IMR-90 (cell line): ENCODE data around the gene SRGAP3.

ENCODE experiments used
- CEBPB ChIP-seq: IDR thresholded peaks from 2 replicates; pipeline ENCODE4 v1.6.1; 2012; ENCODE audit warnings: low read depth, low read length, improper control_type of control experiment
- ELK1 ChIP-seq: fragments of 150-350 bp; IDR thresholded peaks from 2 replicates; pipeline ENCODE4 v1.6.1; 2016; ENCODE audit warnings: low read depth, mild to moderate bottlenecking, low read length, moderate library complexity, borderline replicate concordance
- MAFK ChIP-seq: IDR thresholded peaks from 2 replicates; pipeline ENCODE4 v1.6.1; 2012; ENCODE audit warnings: low read depth, low read length, improper control_type of control experiment
- MAZ ChIP-seq: IDR thresholded peaks from 2 replicates; pipeline ENCODE4 v1.6.1; 2012; ENCODE audit warnings: low read depth, mild to moderate bottlenecking, low read length, improper control_type of control experiment, moderate library complexity, borderline replicate concordance
- NFE2L2 ChIP-seq: fragments of 150-350 bp; IDR thresholded peaks from 2 replicates; pipeline ENCODE4 v1.6.1; 2016; ENCODE audit warnings: low read depth, mild to moderate bottlenecking, low read length
- POLR2A ChIP-seq: IDR thresholded peaks from 2 replicates; pipeline ENCODE4 v1.6.1; 2012; ENCODE audit warnings: mild to moderate bottlenecking, low read depth, low read length
- RAD21 ChIP-seq: IDR thresholded peaks from 2 replicates; pipeline ENCODE4 v1.6.1; 2012; ENCODE audit warnings: low read length, improper control_type of control experiment
- SMC3 ChIP-seq: fragments of 150-350 bp; IDR thresholded peaks from 2 replicates; pipeline ENCODE4 v1.6.1; 2016; ENCODE audit warnings: low read depth, mild to moderate bottlenecking, antibody characterized with exemption, low read length, moderate library complexity
- USF2 ChIP-seq: fragments of 150-350 bp; IDR thresholded peaks from 2 replicates; pipeline ENCODE4 v1.6.1; 2017; ENCODE audit warnings: mild to moderate bottlenecking, antibody characterized with exemption, low read length, low read depth
- TF ChIP-seq, protein P1 (sequence below): conservative IDR thresholded peaks from 2 replicates; pipeline ENCODE4 v1.5.1; 2012; ENCODE audit warnings: mild to moderate bottlenecking, low read depth, low read length, improper control_type of control experiment

DNA sequence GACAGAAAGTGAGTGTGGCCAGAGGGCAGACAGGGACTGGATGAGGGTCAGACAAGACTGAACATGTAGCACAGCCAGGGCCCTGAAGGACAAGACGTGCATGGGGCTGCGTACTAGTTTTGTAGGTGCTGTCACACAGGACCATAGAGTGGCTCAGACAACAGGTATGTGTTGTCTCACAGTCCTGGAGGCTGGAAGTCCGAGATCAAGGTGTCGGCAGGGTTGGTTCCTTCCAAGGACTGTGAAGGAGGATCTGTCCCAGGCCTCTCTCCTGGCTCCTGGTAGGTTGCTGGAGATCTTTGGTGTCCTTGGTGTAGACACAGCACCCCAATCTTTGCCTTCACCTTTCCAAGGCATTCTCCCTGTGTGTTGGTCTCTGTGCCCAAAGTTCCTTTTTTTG is 136.4 kb downstream of the SRGAP3 start:
- no peak for TF ChIP-seq ELK1
- no peak for TF ChIP-seq USF2
- no peak for TF ChIP-seq CEBPB
- TF ChIP-seq, protein P1, sequence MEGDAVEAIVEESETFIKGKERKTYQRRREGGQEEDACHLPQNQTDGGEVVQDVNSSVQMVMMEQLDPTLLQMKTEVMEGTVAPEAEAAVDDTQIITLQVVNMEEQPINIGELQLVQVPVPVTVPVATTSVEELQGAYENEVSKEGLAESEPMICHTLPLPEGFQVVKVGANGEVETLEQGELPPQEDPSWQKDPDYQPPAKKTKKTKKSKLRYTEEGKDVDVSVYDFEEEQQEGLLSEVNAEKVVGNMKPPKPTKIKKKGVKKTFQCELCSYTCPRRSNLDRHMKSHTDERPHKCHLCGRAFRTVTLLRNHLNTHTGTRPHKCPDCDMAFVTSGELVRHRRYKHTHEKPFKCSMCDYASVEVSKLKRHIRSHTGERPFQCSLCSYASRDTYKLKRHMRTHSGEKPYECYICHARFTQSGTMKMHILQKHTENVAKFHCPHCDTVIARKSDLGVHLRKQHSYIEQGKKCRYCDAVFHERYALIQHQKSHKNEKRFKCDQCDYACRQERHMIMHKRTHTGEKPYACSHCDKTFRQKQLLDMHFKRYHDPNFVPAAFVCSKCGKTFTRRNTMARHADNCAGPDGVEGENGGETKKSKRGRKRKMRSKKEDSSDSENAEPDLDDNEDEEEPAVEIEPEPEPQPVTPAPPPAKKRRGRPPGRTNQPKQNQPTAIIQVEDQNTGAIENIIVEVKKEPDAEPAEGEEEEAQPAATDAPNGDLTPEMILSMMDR: no peak
- no peak for TF ChIP-seq POLR2A
- no peak for TF ChIP-seq NFE2L2
- TF ChIP-seq MAZ: no peak
- TF ChIP-seq RAD21: no peak
- no peak for TF ChIP-seq SMC3
- TF ChIP-seq MAFK: no peak
